IMR-90 (cell line): ENCODE results near the gene SESN1. TPM values are rescaled to one million over a fixed set of nuclear protein-coding genes. Genes with fewer than 3 reads are reported as not detected.

Experiments used
- ATAC-seq: fragments of 200-7000 bp; cut with Tn5 transposase; 2 replicates; pipeline ENCODE4 v1.9.1; 2020; ENCODE audit warnings: low read depth, mild to moderate bottlenecking, moderate library complexity
- BruUV-seq: library from RNA; stranded (reverse); fragments of 400-500 nt; replicated peaks from 2 replicates; lab custom pipeline; 2021; lab: Mats Ljungman, UMichigan
- CTCF ChIA-PET: fragments of 300-600 bp; formaldehyde crosslinking; extraction: SDS; loops from one replicate; lab custom pipeline; 2021; ENCODE audit warnings: antibody characterized with exemption; lab: Yijun Ruan, JAX
- POLR2A ChIA-PET: fragments of 300-600 bp; sonication (Branson Sonifier 250); formaldehyde crosslinking; loops from one replicate; lab custom pipeline; 2022; ENCODE audit warnings: antibody characterized with exemption; ENCODE audit not compliant: unreplicated experiment; lab: Charles Lee
- DNase-seq: peaks from one replicate; pipeline ENCODE4 v3.0.0; 2013
- H2AFZ ChIP-seq: replicated peaks from 2 replicates; pipeline ENCODE3; 2013; ENCODE audit warnings: low read length, mild to moderate bottlenecking; ENCODE audit not compliant: poor library complexity
- H2AK5ac ChIP-seq: 2 replicates; pipeline ENCODE4 v1.6.1; 2013; ENCODE audit warnings: low read depth, low read length, inconsistent platforms
- H2AK9ac ChIP-seq: replicated peaks from 2 replicates; pipeline ENCODE3; 2013; ENCODE audit warnings: mild to moderate bottlenecking, low read depth, low read length, moderate library complexity; ENCODE audit not compliant: poor library complexity
- H2BK120ac ChIP-seq: 2 replicates; pipeline ENCODE4 v1.6.1; 2013; ENCODE audit warnings: low read depth, low read length, inconsistent platforms
- H2BK15ac ChIP-seq: 3 replicates; pipeline ENCODE4 v1.6.1; 2013; ENCODE audit warnings: low read depth, low read length, inconsistent platforms
- H2BK20ac ChIP-seq: 2 replicates; pipeline ENCODE4 v1.6.1; 2013; ENCODE audit warnings: low read depth, mild to moderate bottlenecking, inconsistent platforms, low read length, moderate library complexity
- H2BK5ac ChIP-seq: 2 replicates; pipeline ENCODE4 v1.6.1; 2013; ENCODE audit warnings: mild to moderate bottlenecking, low read depth, low read length, inconsistent platforms; ENCODE audit not compliant: poor library complexity, severe bottlenecking
- H3K14ac ChIP-seq: replicated peaks from 2 replicates; pipeline ENCODE4 v1.6.1; 2013; ENCODE audit warnings: low read depth, low read length, inconsistent platforms
- H3K18ac ChIP-seq: 2 replicates; pipeline ENCODE4 v1.6.1; 2013; ENCODE audit warnings: low read depth, low read length, control low read depth
- H3K23ac ChIP-seq: 2 replicates; pipeline ENCODE4 v1.6.1; 2013; ENCODE audit warnings: low read depth, low read length, inconsistent platforms
- H3K27ac ChIP-seq: 2 replicates; pipeline ENCODE4 v1.5.1; 2013; ENCODE audit warnings: mild to moderate bottlenecking, control low read depth, low read length; ENCODE audit not compliant: insufficient read depth
- H3K27me3 ChIP-seq: 2 replicates; pipeline ENCODE4 v1.6.1; 2013; ENCODE audit warnings: low read length; ENCODE audit not compliant: control insufficient read depth, insufficient read depth
- H3K36me3 ChIP-seq: 2 replicates; pipeline ENCODE4 v1.6.1; 2013; ENCODE audit warnings: low read length, mixed read lengths; ENCODE audit not compliant: control insufficient read depth, insufficient read depth
- H3K4ac ChIP-seq: 2 replicates; pipeline ENCODE4 v1.6.1; 2013; ENCODE audit warnings: low read depth, low read length, inconsistent platforms
- H3K4me1 ChIP-seq: 2 replicates; pipeline ENCODE4 v1.6.1; 2013; ENCODE audit warnings: low read length, mixed read lengths; ENCODE audit not compliant: control insufficient read depth, insufficient read depth
- H3K4me2 ChIP-seq: 2 replicates; pipeline ENCODE4 v1.6.1; 2013; ENCODE audit warnings: low read depth, mild to moderate bottlenecking, control low read depth, low read length, moderate library complexity
- H3K4me3 ChIP-seq: 2 replicates; pipeline ENCODE4 v1.5.1; 2013; ENCODE audit warnings: low read depth, mild to moderate bottlenecking, control low read depth, low read length, moderate library complexity; ENCODE audit not compliant: insufficient read depth
- H3K56ac ChIP-seq: 2 replicates; pipeline ENCODE4 v1.6.1; 2013; ENCODE audit warnings: low read length, inconsistent platforms; ENCODE audit not compliant: insufficient read depth; ENCODE audit errors: extremely low read depth
- H3K79me1 ChIP-seq, 2 experiments: 2 replicates each; pipeline ENCODE4 v1.6.1; 2013; ENCODE audit warnings: low read length in 2 of 2, inconsistent platforms in 1 of 2, low read depth in 1 of 2
- H3K9ac ChIP-seq: 2 replicates; pipeline ENCODE4 v1.6.1; 2013; ENCODE audit warnings: low read depth, low read length, control low read depth
- H3K9me1 ChIP-seq: 2 replicates; pipeline ENCODE4 v1.6.1; 2013; ENCODE audit warnings: low read length, inconsistent platforms; ENCODE audit not compliant: insufficient read depth
- H3K9me3 ChIP-seq: 2 replicates; pipeline ENCODE4 v1.6.1; 2013; ENCODE audit warnings: low read length; ENCODE audit not compliant: control insufficient read depth, insufficient read depth
- H4K20me1 ChIP-seq: 2 replicates; pipeline ENCODE4 v1.6.1; 2013; ENCODE audit warnings: low read length, inconsistent platforms; ENCODE audit not compliant: insufficient read depth
- H4K5ac ChIP-seq: 2 replicates; pipeline ENCODE4 v1.6.1; 2013; ENCODE audit warnings: mild to moderate bottlenecking, low read depth, low read length, control low read depth
- H4K8ac ChIP-seq, 2 experiments: 2 replicates each; pipeline ENCODE4 v1.6.1; 2013; ENCODE audit warnings: low read depth in 2 of 2, low read length in 2 of 2, control low read depth in 1 of 2, inconsistent platforms in 1 of 2
- H4K91ac ChIP-seq: 2 replicates; pipeline ENCODE4 v1.6.1; 2013; ENCODE audit warnings: low read depth, low read length, inconsistent platforms; ENCODE audit not compliant: insufficient read depth
- BHLHE40 ChIP-seq: fragments of 150-350 bp; IDR thresholded peaks from 2 replicates; pipeline ENCODE4 v1.6.1; 2016; ENCODE audit warnings: mild to moderate bottlenecking, low read depth, low read length
- CEBPB ChIP-seq: IDR thresholded peaks from 2 replicates; pipeline ENCODE4 v1.6.1; 2012; ENCODE audit warnings: low read depth, low read length, improper control_type of control experiment
- CHD1 ChIP-seq: IDR thresholded peaks from 2 replicates; pipeline ENCODE4 v1.6.1; 2012; ENCODE audit warnings: low read depth, low read length, improper control_type of control experiment
- ELK1 ChIP-seq: fragments of 150-350 bp; IDR thresholded peaks from 2 replicates; pipeline ENCODE4 v1.6.1; 2016; ENCODE audit warnings: low read depth, mild to moderate bottlenecking, low read length, moderate library complexity, borderline replicate concordance
- FOS ChIP-seq: fragments of 150-350 bp; IDR thresholded peaks from 2 replicates; pipeline ENCODE4 v1.6.1; 2016; ENCODE audit warnings: low read depth, low read length
- MAZ ChIP-seq: IDR thresholded peaks from 2 replicates; pipeline ENCODE4 v1.6.1; 2012; ENCODE audit warnings: low read depth, mild to moderate bottlenecking, low read length, improper control_type of control experiment, moderate library complexity, borderline replicate concordance
- NFE2L2 ChIP-seq: fragments of 150-350 bp; IDR thresholded peaks from 2 replicates; pipeline ENCODE4 v1.6.1; 2016; ENCODE audit warnings: low read depth, mild to moderate bottlenecking, low read length
- RAD21 ChIP-seq: IDR thresholded peaks from 2 replicates; pipeline ENCODE4 v1.6.1; 2012; ENCODE audit warnings: low read length, improper control_type of control experiment
- RCOR1 ChIP-seq: IDR thresholded peaks from 2 replicates; pipeline ENCODE4 v1.6.1; 2012; ENCODE audit warnings: mild to moderate bottlenecking, low read length, improper control_type of control experiment; ENCODE audit not compliant: insufficient replicate concordance
- SMC3 ChIP-seq: fragments of 150-350 bp; IDR thresholded peaks from 2 replicates; pipeline ENCODE4 v1.6.1; 2016; ENCODE audit warnings: low read depth, mild to moderate bottlenecking, antibody characterized with exemption, low read length, moderate library complexity
- WGBS, 2 experiments: methylation state at CpG; one replicate each; pipeline versions ENCODE4 v1.1.5 to v1.1.7; 2013; ENCODE audit warnings: missing lambda C conversion rate in 2 of 2; ENCODE audit not compliant: insufficient read length in 1 of 2; ENCODE audit errors: extremely low coverage in 2 of 2; 5-methylcytosine and 5-hydroxymethylcytosine counted together
- dilution Hi-C: fragments of 300-500 bp; cut with HindIII; formaldehyde crosslinking; loops from one replicate; pipeline ENCODE4 v1.14.3; 2018; ENCODE audit warnings: low sequenced_read_pairs; ENCODE audit not compliant: unreplicated experiment
- in situ Hi-C: fragments of 300-500 bp; cut with MboI; formaldehyde crosslinking; loops from 3 replicates; pipeline ENCODE4 v1.14.3; 2019; ENCODE audit warnings: low sequenced_read_pairs, inconsistent platforms, mixed read lengths
- intact Hi-C: fragments of 100-400 bp; cut with micrococcal nuclease; formaldehyde crosslinking; loops from 2 replicates; pipeline ENCODE4 v1.10.0; 2022
- polyA plus RNA-seq, 3 experiments: library from polyadenylated mRNA; depleted of rRNA; stranded (reverse); fragments of >200 nt; gene quantifications; 2 replicates each; pipeline ENCODE4 v1.2.3, GENCODE V29; 2012; ENCODE audit warnings: low replicate concordance in 1 of 3
- total RNA-seq: library from RNA; depleted of rRNA; stranded (reverse); fragments of >200 nt; gene quantifications from 2 replicates; pipeline ENCODE4 v1.2.3, GENCODE V29; 2012
- TF ChIP-seq, protein P1 (sequence below): conservative IDR thresholded peaks from 2 replicates; pipeline ENCODE4 v1.5.1; 2012; ENCODE audit warnings: mild to moderate bottlenecking, low read depth, low read length, improper control_type of control experiment

Gene SESN1
- total and polyA plus RNA-seq, 2 of the 4 experiments (the other 2 are of a cell fraction), result 9.7 to 16.7 TPM

DNA sequence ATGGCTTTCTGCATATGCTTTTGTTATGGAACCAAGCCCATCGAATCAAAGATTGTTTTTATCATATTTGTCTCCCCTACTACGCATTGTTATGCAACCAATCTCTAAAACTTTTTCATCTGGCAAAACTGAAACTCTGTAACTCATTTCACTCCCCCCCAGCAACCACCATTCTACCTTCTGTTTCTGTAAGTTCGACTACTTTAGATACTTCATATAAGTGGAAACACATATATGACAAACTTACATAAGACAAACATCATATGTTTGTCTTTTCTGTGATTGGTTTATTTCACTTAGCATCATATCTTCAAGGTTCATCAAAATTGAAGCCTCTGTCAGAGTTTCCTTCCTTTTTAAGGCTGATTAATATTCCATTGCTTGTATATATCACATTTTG lies 35.4 kb upstream of the SESN1 start:
- Histone ChIP-seq H3K56ac (no peak overlapping the region), H2AK5ac (no peak overlapping the region), H3K4ac (no peak overlapping the region), H3K36me3 (no peaks in the 10 kb centered on the region), H2BK15ac (no peak overlapping the region), H3K9me1 (no peaks in the 10 kb centered on the region), H2BK120ac (no peak overlapping the region), H3K23ac (no peak overlapping the region), H2BK5ac (no peak overlapping the region), H3K9ac (no peak overlapping the region), H3K4me2 (no peak overlapping the region), H4K20me1 (no peaks in the 10 kb centered on the region), H3K79me1 (peaks cover 9 to 12% of the 10 kb centered on the region in 2 experiments; a peak in 2 of 4 replicates), H4K8ac (no peak overlapping the region), H2AFZ (no peak overlapping the region), H3K27ac (no peak overlapping the region), H3K14ac (no peak overlapping the region), H3K9me3 (no peaks in the 10 kb centered on the region), H2AK9ac (no peak overlapping the region), H4K91ac (no peak overlapping the region), H4K5ac (no peak overlapping the region), H3K4me3 (no peak overlapping the region), H3K18ac (no peak overlapping the region), H3K4me1 (no peaks in the 10 kb centered on the region), H3K27me3 (no peaks in the 10 kb centered on the region), H2BK20ac (no peak overlapping the region)
- CTCF ChIA-PET, result no interaction called here
- POLR2A ChIA-PET, result no interaction called here
- no peak for TF ChIP-seq BHLHE40
- TF ChIP-seq FOS, result no peak
- TF ChIP-seq, protein P1, sequence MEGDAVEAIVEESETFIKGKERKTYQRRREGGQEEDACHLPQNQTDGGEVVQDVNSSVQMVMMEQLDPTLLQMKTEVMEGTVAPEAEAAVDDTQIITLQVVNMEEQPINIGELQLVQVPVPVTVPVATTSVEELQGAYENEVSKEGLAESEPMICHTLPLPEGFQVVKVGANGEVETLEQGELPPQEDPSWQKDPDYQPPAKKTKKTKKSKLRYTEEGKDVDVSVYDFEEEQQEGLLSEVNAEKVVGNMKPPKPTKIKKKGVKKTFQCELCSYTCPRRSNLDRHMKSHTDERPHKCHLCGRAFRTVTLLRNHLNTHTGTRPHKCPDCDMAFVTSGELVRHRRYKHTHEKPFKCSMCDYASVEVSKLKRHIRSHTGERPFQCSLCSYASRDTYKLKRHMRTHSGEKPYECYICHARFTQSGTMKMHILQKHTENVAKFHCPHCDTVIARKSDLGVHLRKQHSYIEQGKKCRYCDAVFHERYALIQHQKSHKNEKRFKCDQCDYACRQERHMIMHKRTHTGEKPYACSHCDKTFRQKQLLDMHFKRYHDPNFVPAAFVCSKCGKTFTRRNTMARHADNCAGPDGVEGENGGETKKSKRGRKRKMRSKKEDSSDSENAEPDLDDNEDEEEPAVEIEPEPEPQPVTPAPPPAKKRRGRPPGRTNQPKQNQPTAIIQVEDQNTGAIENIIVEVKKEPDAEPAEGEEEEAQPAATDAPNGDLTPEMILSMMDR, result no peak
- no peak for TF ChIP-seq RAD21
- TF ChIP-seq ELK1, result no peak
- no peak for TF ChIP-seq CEBPB
- TF ChIP-seq CHD1, result no peak
- TF ChIP-seq MAZ, result no peak
- no peak for TF ChIP-seq NFE2L2
- TF ChIP-seq SMC3, result no peak
- no peak for TF ChIP-seq RCOR1
- dilution Hi-C loops, result no loop called here
- intact Hi-C loops, result no loop called here
- DNase-seq (no peak), ATAC-seq (no peak)
- BruUV-seq, result no TSS peak
- no CpG with 5 or more reads among the region's 3 CpGs for WGBS, 2 experiments
- in situ Hi-C loops, result no loop called here
